IPS-20b (cell line): ENCODE measurements around the gene BMPER.

Experiments used
- H3K27ac ChIP-seq: one replicate; pipeline ENCODE4 v1.5.1; 2013; ENCODE audit warnings: low read length
- H3K27me3 ChIP-seq: 2 replicates; pipeline ENCODE4 v1.6.1; 2013; ENCODE audit warnings: mild to moderate bottlenecking, low read length, inconsistent platforms; ENCODE audit not compliant: insufficient read depth
- H3K36me3 ChIP-seq: 2 replicates; pipeline ENCODE4 v1.6.1; 2013; ENCODE audit warnings: low read depth, mild to moderate bottlenecking, inconsistent platforms, low read length, moderate library complexity; ENCODE audit not compliant: insufficient read depth
- H3K4me1 ChIP-seq: 2 replicates; pipeline ENCODE4 v1.6.1; 2013; ENCODE audit warnings: mild to moderate bottlenecking, control low read depth, inconsistent platforms, low read length, moderate library complexity; ENCODE audit not compliant: insufficient read depth
- H3K4me3 ChIP-seq: 2 replicates; pipeline ENCODE4 v1.5.1; 2013; ENCODE audit warnings: mild to moderate bottlenecking, low read length, inconsistent platforms
- H3K9ac ChIP-seq: 2 replicates; pipeline ENCODE4 v1.6.1; 2013; ENCODE audit warnings: low read depth, mild to moderate bottlenecking, inconsistent platforms, low read length, moderate library complexity
- H3K9me3 ChIP-seq: 2 replicates; pipeline ENCODE4 v1.6.1; 2013; ENCODE audit warnings: mild to moderate bottlenecking, low read depth, low read length, inconsistent platforms; ENCODE audit not compliant: insufficient read depth

BMPER gene

DNA sequence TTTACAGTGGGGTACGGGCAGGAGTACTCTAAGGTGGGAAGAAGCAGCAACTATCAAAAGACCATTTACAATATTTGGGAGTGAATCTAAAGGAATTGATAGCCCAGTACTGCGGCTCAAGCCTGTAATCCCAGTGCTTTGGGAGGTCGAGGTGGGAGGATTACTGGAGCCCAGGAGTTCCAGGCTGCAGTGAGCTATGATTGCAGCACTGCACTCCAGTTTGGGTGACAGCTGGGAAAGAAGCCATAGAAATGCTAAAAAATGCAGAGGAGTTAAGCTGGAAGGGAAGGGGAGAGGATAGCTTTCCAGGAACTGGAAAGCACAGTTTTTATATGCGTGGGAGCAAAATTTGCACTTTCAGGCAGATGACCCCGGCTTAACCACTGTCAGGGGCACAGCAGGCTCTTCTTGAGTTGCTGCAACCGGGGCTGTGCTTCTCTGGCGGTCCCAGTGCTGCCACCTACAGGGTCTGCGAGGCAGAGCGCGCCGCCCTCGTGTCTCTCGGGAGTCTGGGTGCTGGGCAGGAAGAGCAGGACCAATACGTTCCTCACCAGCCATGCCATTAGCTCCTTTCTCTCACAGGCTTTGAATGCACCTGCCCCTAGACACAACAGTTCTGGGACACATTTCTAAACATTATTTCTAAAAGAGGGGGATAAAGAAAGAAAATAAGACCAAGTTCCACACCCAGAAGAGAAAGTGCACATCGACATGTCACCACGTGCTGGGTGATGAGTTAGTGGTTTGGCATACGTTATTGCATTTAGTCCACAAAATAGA, 10.1 kb upstream of the BMPER start:
- H3K4me1 ChIP-seq = peaks cover 12% of the 10 kb centered on the region
- H3K4me3 ChIP-seq = no peak overlapping the region
- H3K27me3 ChIP-seq = peaks cover 9% of the 10 kb centered on the region
- no peak overlapping the region for H3K9ac ChIP-seq
- no peaks in the 10 kb centered on the region for H3K36me3 ChIP-seq
- no peak overlapping the region for H3K27ac ChIP-seq
- no peaks in the 10 kb centered on the region for H3K9me3 ChIP-seq

DNA sequence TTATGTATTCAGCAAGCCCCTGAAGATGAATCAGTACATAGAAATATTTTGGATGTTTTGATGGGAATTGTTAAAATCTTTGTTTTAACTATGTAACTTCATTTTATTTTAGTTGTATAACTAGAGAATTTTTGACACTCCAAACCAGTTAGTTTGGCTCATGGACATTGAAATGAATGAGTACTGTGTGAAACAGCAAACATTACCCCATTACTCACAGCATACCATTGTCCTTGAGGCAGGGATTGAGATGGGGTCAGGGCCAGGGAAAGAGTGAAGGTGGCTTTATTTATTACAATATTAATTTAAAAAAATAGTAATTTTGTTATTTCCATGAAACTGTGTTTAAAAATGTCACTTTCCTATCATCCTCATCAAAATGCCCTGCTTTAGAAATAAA, 4.8 kb upstream of the BMPER start:
- no peak overlapping the region for H3K27ac ChIP-seq
- no peaks in the 10 kb centered on the region for H3K9me3 ChIP-seq
- H3K9ac ChIP-seq = no peak overlapping the region
- H3K36me3 ChIP-seq = no peaks in the 10 kb centered on the region
- H3K27me3 ChIP-seq = peaks cover 42% of the 10 kb centered on the region
- peaks cover 28% of the 10 kb centered on the region for H3K4me1 ChIP-seq
- no peak overlapping the region for H3K4me3 ChIP-seq

DNA sequence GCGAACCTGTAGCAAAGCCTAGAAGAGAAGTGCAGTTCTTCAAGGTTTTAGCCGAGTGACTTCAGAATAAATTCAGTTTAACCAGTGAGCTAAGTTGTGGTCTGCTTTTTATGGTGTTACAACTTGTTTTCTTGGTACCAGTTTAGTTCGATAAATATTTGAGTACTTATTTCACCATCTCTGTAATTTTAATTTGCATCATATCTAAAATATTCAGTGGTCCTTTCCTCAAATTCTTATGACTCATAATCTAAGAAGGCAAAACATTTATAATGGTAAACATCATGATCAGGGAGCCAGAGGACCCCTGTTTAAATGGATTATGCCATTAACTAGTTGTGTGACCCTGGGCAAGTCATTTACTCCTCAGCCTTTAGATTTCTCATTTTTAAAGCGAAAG, 4.1 kb upstream of the BMPER start:
- Histone ChIP-seq H3K27ac (no peak overlapping the region), H3K4me1 (peaks cover 28% of the 10 kb centered on the region), H3K36me3 (no peaks in the 10 kb centered on the region), H3K27me3 (peaks cover 49% of the 10 kb centered on the region), H3K4me3 (no peak overlapping the region), H3K9ac (no peak overlapping the region), H3K9me3 (no peaks in the 10 kb centered on the region)

DNA sequence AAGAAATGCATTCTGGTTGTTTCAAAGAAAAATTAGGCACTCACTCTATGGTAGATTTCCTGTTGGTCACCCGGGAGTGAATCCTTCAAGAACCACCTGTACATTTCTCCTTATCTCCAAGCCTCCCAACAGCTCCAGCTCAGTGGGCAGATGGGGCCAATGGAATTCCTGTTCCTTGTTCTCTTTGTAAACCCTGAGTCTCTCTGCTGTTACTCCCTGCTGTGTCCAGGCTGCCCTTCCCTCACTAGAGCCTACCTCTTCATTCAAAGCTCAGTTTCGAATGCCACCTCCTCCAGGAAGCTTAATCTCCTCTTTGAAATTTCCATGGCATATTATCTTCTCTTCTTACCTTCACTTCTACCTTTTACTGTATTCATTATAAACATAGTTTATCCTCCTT, 3.5 kb upstream of the BMPER start:
- Histone ChIP-seq H3K27ac (no peak overlapping the region), H3K9me3 (no peaks in the 10 kb centered on the region), H3K36me3 (no peaks in the 10 kb centered on the region), H3K4me3 (0 out of 2 replicates have a peak overlapping the region, but pooled peaks have one; percentile 13), H3K9ac (no peak overlapping the region), H3K27me3 (peaks cover 55% of the 10 kb centered on the region), H3K4me1 (peaks cover 28% of the 10 kb centered on the region)

DNA sequence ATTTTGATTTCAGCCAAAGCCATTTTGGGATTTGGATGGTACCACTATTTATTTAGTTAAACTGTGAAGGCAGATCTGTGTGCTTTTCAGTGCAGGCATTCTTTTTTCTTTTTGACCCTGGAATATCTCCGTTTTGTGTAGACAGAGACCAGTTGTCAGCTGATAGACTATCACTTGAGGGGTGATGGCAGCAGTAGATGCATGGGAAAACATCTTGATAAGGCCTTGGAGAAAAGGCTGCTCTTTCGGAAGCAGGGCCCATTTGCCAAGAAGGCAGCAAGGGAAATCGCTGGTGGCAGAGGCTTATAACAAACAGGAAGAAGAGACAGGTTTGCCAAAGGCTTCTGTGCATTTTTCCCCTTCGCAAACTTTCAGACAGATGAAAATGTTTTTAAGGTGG, 2.6 kb upstream of the BMPER start:
- H3K4me1 ChIP-seq = peaks cover 19% of the 10 kb centered on the region
- no peak overlapping the region for H3K9ac ChIP-seq
- no peak overlapping the region for H3K27ac ChIP-seq
- H3K4me3 ChIP-seq = peak overlapping the region; percentile 37; the same call in 1 of the 2 replicates
- no peaks in the 10 kb centered on the region for H3K36me3 ChIP-seq
- H3K27me3 ChIP-seq = peaks cover 64% of the 10 kb centered on the region
- no peaks in the 10 kb centered on the region for H3K9me3 ChIP-seq

DNA sequence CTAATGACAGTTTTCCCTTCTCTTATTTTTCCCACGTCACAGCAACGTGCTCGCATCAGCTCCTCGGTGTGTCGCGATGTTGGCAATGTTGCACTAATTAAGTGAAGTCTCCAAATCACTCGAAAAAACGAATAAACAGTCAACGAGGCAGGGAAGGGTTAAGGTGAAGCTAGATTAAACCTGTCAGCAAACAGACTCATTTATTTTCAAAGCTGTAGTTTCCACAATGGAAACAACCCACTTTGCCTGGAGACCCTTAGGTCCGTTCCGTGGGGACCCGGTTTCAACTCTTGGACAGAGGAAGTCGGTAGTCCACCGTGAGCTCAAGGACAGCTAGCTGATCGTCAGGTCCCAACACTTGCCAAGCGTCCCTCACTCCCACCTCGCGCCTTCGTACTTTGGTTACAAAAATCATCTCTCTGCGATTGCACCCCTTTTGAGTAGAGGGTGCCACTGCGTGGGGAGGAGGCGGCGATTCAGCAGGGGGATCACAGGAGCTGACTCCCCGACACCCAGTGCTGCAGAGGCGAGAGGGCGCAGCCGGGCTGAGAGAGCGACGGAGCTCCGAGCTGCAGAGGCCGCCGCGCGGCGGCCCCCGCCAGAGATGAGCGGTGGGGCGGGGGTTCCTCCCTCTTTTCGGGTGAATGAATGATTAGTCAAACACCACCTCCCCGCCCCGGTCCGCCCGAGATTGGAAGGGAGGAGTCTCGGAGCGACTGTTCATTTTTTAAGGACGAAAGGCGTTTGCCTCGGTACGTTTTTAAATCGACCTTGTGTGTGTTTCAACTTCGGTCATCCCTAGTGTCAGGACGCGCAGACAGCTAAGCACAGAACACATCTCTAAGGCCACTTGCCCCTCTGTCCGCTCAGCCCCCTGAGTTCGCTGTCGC, 1.3 kb upstream of the BMPER start:
- H3K27ac ChIP-seq = no peak overlapping the region
- peak overlapping the region; percentile 88 for H3K4me3 ChIP-seq
- H3K36me3 ChIP-seq = no peaks in the 10 kb centered on the region
- H3K9me3 ChIP-seq = no peaks in the 10 kb centered on the region
- peaks cover 17% of the 10 kb centered on the region; the same call in 1 of the 2 replicates for H3K4me1 ChIP-seq
- H3K27me3 ChIP-seq = peaks cover 76% of the 10 kb centered on the region
- H3K9ac ChIP-seq = peak overlapping the region; percentile 63; the same call in 1 of the 2 replicates

DNA sequence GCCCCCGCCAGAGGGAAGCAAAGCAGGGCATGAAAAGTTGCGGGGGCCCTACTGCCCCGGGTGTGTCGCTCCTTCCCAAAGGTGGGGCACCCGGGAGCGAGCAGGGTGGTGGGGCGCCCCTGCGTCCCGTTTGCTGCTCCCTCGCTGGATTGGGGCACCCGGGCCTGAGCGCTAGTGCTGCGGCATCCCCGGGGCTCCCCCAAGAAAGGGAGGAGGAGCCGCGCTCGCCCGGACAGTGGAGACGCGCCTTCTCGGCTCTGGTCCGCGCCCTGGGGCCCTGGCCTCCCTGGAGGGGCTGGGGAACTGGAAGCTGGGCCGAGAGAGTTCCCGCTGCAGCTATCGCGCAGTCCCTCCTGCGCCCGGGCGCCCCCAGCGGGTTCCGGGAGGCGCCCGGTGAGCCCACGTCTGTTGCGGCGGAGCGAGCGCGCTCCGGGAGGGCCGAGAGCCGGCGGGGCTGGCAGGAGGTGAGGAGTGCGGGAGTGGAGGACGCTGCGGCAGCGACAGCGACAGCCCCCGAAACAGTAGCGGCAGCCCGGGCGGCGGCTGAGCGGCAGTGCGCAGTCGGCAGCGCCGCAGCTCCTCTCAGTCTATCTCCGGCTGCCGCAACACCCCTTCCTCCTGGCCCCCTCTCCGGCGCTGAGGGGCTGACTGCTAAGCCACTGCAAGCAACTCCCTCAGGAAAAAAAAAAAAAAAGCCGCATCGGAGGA, 504 bp upstream of the BMPER start:
- Histone ChIP-seq H3K4me3 (peak overlapping the region; percentile 88), H3K9me3 (no peaks in the 10 kb centered on the region), H3K4me1 (peaks cover 17% of the 10 kb centered on the region; the same call in 1 of the 2 replicates), H3K27me3 (peaks cover 71% of the 10 kb centered on the region), H3K27ac (no peak overlapping the region), H3K9ac (no peak overlapping the region; the same call in 1 of the 2 replicates), H3K36me3 (no peaks in the 10 kb centered on the region)

DNA sequence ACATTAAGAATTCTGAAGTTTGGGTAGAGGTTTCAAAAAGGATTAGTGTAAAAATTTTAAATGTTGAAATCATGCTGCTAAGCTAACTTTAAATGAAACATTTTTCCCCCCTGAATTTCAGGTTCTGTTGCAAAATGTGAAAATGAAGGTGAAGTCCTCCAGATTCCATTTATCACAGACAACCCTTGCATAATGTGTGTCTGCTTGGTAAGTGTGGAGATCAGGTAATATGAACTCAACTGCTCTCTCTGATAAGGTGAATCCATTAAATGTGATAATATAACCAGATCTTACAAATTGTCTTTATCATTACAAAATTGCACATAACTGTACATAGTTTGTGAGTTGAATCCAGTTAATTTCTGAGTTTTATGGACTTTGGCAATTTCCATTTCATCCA, 1.4 kb downstream of the BMPER start:
- Histone ChIP-seq H3K9ac (no peak overlapping the region), H3K27me3 (peaks cover 66% of the 10 kb centered on the region), H3K4me3 (no peak overlapping the region), H3K27ac (no peak overlapping the region), H3K4me1 (peaks cover 17% of the 10 kb centered on the region; the same call in 1 of the 2 replicates), H3K9me3 (no peaks in the 10 kb centered on the region), H3K36me3 (no peaks in the 10 kb centered on the region)

DNA sequence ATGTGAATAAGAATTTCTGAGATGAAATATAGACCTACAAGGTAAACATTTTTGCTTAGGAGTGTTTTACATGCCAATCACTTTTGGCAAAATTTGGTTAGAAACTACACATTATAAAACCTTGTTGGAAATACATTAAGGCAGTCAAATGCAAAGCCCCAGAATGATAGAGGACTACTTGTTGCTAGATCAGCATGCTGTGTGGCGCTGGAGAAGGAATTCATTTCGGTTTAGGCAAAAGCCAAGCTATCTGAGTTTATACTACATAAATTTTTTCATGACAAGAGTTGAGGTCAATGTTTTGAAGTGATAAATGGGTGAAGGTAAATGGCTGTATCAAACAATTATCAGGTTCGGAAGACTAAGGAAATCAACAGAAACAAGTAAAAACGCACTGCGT, 2.3 kb downstream of the BMPER start:
- Histone ChIP-seq H3K27ac (no peak overlapping the region), H3K4me1 (peaks cover 10% of the 10 kb centered on the region; the same call in 1 of the 2 replicates), H3K9me3 (no peaks in the 10 kb centered on the region), H3K9ac (no peak overlapping the region), H3K36me3 (no peaks in the 10 kb centered on the region), H3K27me3 (peaks cover 60% of the 10 kb centered on the region), H3K4me3 (no peak overlapping the region)

DNA sequence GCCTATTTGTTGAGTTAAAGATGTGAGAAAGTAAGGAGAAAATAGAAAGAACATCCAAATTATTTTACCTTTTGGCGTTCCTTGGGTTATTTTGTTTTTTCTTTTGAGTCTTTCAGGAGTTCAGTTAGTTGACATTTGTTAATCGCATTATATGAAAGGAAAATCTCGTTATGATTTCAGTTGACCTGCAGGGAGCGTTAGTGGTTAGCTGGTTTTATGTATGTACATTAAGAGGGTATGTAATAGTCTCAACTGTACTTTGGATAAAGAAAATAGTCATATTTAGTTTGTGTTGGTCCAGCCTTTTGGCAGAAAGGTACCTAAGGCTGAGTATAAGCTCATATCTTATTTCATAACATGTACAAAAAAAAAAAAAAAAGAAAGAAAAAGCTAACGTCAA, 4.0 kb downstream of the BMPER start:
- H3K9ac ChIP-seq = no peak overlapping the region

DNA sequence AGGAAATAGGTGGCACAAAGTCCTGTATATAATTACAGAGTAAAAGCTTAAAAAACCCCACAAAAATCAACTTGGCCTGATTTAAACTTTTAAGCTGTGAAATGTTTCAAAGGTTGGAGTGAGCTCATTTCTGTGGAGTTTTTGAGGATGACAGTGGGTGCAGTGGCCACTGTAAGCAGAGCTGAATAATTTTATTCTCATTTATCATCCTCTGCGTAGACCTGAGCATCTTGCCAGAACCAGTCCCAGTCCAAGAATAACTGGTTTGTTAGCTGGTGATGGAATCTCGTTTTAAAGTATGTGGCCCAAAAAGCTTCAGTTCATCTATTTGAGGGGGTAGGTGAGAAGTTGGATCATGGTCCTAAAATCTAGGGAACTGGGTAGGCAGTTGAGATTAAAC, 4.4 kb downstream of the BMPER start:
- H3K27me3 ChIP-seq = peaks cover 39% of the 10 kb centered on the region
- H3K36me3 ChIP-seq = no peaks in the 10 kb centered on the region
- no peak overlapping the region for H3K4me3 ChIP-seq
- H3K4me1 ChIP-seq = no peaks in the 10 kb centered on the region
- H3K27ac ChIP-seq = no peak overlapping the region
- H3K9ac ChIP-seq = no peak overlapping the region
- no peaks in the 10 kb centered on the region for H3K9me3 ChIP-seq

More for the DNA sequence above, 4.0 kb downstream of the BMPER start:
- Histone ChIP-seq H3K4me3 (no peak overlapping the region), H3K9me3 (no peaks in the 10 kb centered on the region), H3K27me3 (peaks cover 43% of the 10 kb centered on the region), H3K27ac (no peak overlapping the region), H3K4me1 (no peaks in the 10 kb centered on the region), H3K36me3 (no peaks in the 10 kb centered on the region)
